Heart left ventricle (tissue), 13 donors: ENCODE results near the gene GCH1.

Experiments used
- POLR2A ChIP-seq, 2 donors: fragments of 450-650 bp; IDR thresholded peaks; one replicate each; pipeline ENCODE4 v1.6.1; 2017; ENCODE audit warnings: antibody characterized with exemption in 2 of 2, mild to moderate bottlenecking in 2 of 2, moderate library complexity in 2 of 2
- TF ChIP-seq, protein P1 (sequence below), 12 donors: fragments of 200-600 bp; sonication (generic) in 4 of 12; IDR thresholded peaks; one replicate each; pipeline versions ENCODE4 v1.5.0 to v1.8.0; 2018 to 2022; ENCODE audit warnings: antibody characterized with exemption in 12 of 12, mild to moderate bottlenecking in 5 of 12
- donor health status: ischemic (EF 13 %, LVEDD 7.1; RV severe dilation, severe dysfunction).
- donor health status: DM: no; HTN: yes; CAD: no.
- donor health status: DM: no; HTN: no; CAD: no.
- donor health status: ischemic (EF 25% LVEDD 6.9; RV normal size, moderate dysfunction).
- donor health status: ischemic (EF 25% LVEDD 5.7; RV mildly dilated, moderate dysfunction).
- donor health status: ischemic (EF 35%, LVEDD 5.7; RV mildly dilated, moderate dysfunction).
- donor health status: nonischemic (EF 11% LVEDD 7.7; RV severe dilation, severe dysfunction).
- donor health status: DM: yes; HTN: yes; CAD: no.
- donor health status: PGD.
- donor health status: ischemic (EF 29% LVEDD 5.4; RV normal size, mild dysfunction).
- donor health status: nonischemic (EF 23%, LVEDD 6.1; RV moderate dilation, normal function).

DNA sequence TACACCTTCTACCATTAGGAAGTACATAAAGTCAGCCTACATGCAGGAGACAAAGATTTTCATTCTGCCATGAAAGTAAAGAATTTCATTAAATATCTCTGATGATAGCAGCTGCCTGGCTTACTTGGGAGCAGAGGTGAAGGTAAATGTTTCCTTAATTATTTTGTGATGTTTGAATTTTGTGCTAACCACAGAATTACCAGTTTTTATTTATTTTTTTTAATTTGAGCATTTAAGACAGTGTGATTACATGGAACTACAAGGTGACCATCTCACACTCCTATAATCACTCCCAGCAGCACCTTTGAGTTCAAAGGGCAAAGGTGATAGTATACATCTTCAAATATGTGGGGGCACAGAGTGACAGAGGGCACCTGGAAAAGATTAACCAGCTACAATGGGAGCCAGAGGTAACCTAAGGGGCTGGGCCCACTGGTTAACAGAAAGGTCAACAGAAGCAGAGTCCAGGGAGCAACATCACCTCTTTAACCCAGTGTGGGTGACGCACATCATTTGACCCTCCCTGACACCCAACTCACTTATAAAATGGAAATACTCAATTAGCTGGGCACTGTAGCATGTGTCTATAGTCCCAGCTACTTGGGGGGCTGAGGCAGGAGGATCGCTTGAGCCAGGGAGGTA is 65.0 kb downstream of the GCH1 start:
- no peak for TF ChIP-seq POLR2A (IDR thresholded peaks at IDR 0.05)
- TF ChIP-seq, protein P1, sequence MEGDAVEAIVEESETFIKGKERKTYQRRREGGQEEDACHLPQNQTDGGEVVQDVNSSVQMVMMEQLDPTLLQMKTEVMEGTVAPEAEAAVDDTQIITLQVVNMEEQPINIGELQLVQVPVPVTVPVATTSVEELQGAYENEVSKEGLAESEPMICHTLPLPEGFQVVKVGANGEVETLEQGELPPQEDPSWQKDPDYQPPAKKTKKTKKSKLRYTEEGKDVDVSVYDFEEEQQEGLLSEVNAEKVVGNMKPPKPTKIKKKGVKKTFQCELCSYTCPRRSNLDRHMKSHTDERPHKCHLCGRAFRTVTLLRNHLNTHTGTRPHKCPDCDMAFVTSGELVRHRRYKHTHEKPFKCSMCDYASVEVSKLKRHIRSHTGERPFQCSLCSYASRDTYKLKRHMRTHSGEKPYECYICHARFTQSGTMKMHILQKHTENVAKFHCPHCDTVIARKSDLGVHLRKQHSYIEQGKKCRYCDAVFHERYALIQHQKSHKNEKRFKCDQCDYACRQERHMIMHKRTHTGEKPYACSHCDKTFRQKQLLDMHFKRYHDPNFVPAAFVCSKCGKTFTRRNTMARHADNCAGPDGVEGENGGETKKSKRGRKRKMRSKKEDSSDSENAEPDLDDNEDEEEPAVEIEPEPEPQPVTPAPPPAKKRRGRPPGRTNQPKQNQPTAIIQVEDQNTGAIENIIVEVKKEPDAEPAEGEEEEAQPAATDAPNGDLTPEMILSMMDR (IDR thresholded peaks at IDR 0.05), result no peak
